Measurements from ENCODE around the gene FARS2. TPM values are rescaled to one million over a fixed set of nuclear protein-coding genes. Genes with fewer than 3 reads are reported as not detected.

The FARS2 gene
- total RNA-seq, 2 experiments from 2014 or later: 13.8 to 14.3 TPM

DNA sequence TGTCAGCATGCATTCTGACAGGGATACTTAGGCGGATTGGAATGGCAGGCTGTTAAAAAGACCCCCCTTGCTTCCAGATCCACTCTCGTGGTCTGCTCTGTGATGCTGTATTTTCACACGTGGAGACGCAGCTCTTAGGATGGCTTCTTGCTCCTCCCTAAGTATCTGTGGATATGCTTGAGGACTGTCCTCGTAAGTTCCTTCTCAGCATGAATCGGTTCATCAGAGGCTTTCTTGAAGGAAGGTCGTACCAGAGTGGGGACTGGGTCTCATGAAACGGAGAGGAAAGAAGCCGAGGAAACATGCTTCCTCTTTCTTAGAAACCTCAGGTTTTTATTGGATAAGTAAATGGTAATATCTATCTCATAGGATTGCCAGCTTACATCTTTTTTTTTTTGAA, 220.4 kb downstream of the FARS2 start:
- BruUV-seq (replicated peaks): no TSS peak
- no peak overlapping the region for H3K4me3 ChIP-seq (ENCODE audit: low read depth, low read length, poor library complexity, severe bottlenecking)
- TF ChIP-seq, protein P1, sequence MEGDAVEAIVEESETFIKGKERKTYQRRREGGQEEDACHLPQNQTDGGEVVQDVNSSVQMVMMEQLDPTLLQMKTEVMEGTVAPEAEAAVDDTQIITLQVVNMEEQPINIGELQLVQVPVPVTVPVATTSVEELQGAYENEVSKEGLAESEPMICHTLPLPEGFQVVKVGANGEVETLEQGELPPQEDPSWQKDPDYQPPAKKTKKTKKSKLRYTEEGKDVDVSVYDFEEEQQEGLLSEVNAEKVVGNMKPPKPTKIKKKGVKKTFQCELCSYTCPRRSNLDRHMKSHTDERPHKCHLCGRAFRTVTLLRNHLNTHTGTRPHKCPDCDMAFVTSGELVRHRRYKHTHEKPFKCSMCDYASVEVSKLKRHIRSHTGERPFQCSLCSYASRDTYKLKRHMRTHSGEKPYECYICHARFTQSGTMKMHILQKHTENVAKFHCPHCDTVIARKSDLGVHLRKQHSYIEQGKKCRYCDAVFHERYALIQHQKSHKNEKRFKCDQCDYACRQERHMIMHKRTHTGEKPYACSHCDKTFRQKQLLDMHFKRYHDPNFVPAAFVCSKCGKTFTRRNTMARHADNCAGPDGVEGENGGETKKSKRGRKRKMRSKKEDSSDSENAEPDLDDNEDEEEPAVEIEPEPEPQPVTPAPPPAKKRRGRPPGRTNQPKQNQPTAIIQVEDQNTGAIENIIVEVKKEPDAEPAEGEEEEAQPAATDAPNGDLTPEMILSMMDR (conservative IDR thresholded peaks at IDR 0.05; ENCODE audit: low read length): no peak
- TF ChIP-seq EZH2phosphoT487 (IDR thresholded peaks at IDR 0.05; ENCODE audit: borderline replicate concordance, low read depth, low read length): no peak
- no peaks in the 10 kb centered on the region for H3K79me2 ChIP-seq (ENCODE audit: insufficient read depth, low read depth, low read length)
- no peaks in the 10 kb centered on the region for H3K9me3 ChIP-seq (ENCODE audit: low read length)
- no peak overlapping the region for H3K27ac ChIP-seq (ENCODE audit: low read depth, low read length, poor library complexity, severe bottlenecking)
- H3K36me3 ChIP-seq (ENCODE audit: insufficient read depth, low read length): no peaks in the 10 kb centered on the region
- DNase-seq (ENCODE audit: low spot score): no peak
- no peaks in the 10 kb centered on the region for H3K4me1 ChIP-seq (ENCODE audit: insufficient read depth, low read length, poor library complexity, severe bottlenecking)
- ChIA-PET CTCF (ENCODE audit: unreplicated experiment) (no interaction called here), POLR2A (interaction anchor here (0.5 kb wide), 1 partner anchor 152 kb away, joined by 3 read pairs; no protein-coding TSS in a partner anchor)
- no peaks in the 10 kb centered on the region for H4K20me1 ChIP-seq (ENCODE audit: insufficient read depth, low read length)
- intact Hi-C loops (cut with micrococcal nuclease; ENCODE audit: unreplicated experiment): no loop called here
- H3K4me2 ChIP-seq (ENCODE audit: low read length): no peak overlapping the region
- no peaks in the 10 kb centered on the region for H3K9me2 ChIP-seq (ENCODE audit: insufficient read depth, low read length)
- no peak overlapping the region for H2AFZ ChIP-seq (ENCODE audit: low read length)

- H3K4me1 ChIP-seq (ENCODE audit: insufficient read depth, low read length, poor library complexity, severe bottlenecking): no peaks in the 10 kb centered on the region
- H3K36me3 ChIP-seq (ENCODE audit: insufficient read depth, low read length): no peaks in the 10 kb centered on the region
- ChIA-PET POLR2A (interaction anchor here (0.8 kb wide), 1 partner anchor 220 kb away, joined by 3 read pairs; no protein-coding TSS in a partner anchor), CTCF (ENCODE audit: unreplicated experiment) (no interaction called here)
- DNase-seq (ENCODE audit: low spot score): no peak
- intact Hi-C loops (cut with micrococcal nuclease; ENCODE audit: unreplicated experiment): no loop called here
- no peak overlapping the region for H3K27ac ChIP-seq (ENCODE audit: low read depth, low read length, poor library complexity, severe bottlenecking)
- H3K4me3 ChIP-seq (ENCODE audit: low read depth, low read length, poor library complexity, severe bottlenecking): no peak overlapping the region
- no peaks in the 10 kb centered on the region for H3K9me3 ChIP-seq (ENCODE audit: low read length)
- H3K9me2 ChIP-seq (ENCODE audit: insufficient read depth, low read length): no peaks in the 10 kb centered on the region
- no TSS peak for BruUV-seq (replicated peaks)
- no peaks in the 10 kb centered on the region for H4K20me1 ChIP-seq (ENCODE audit: insufficient read depth, low read length)
- no peak overlapping the region for H2AFZ ChIP-seq (ENCODE audit: low read length)
- no peak overlapping the region for H3K4me2 ChIP-seq (ENCODE audit: low read length)
- H3K79me2 ChIP-seq (ENCODE audit: insufficient read depth, low read depth, low read length): no peaks in the 10 kb centered on the region
- TF ChIP-seq EZH2phosphoT487 (IDR thresholded peaks at IDR 0.05; ENCODE audit: borderline replicate concordance, low read depth, low read length): no peak
- TF ChIP-seq, protein P1 (conservative IDR thresholded peaks at IDR 0.05; ENCODE audit: low read length): no peak
Measured at GRCh38 chr6:5482619-5483018, 221.3 kb downstream of the FARS2 start.

DNA sequence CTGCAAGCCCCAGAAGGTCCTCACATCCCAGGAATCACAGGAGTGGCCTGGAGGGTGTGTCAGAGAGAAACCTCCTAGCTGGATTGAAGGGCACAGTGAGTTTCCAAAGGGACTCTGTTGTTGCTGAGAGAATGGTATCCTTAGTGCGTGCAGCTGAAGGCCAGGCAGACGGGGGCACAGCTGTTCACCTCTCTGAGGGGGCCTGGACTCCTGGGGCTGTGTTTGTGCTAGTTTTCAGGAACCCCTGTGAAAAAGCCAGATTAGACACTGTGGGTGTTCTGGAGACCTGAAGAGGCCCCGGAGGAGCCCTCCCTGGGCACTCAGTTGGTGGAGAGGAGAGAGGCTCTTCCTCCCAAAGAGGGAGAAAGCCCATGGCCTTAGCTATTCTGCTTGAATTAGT, 223.4 kb downstream of the FARS2 start:
- TF ChIP-seq, protein P1 (conservative IDR thresholded peaks at IDR 0.05; ENCODE audit: low read length): no peak
- TF ChIP-seq EZH2phosphoT487 (IDR thresholded peaks at IDR 0.05; ENCODE audit: borderline replicate concordance, low read depth, low read length): no peak
- BruUV-seq (replicated peaks): no TSS peak
- Histone ChIP-seq H3K4me3 (ENCODE audit: low read depth, low read length, poor library complexity, severe bottlenecking) (no peak overlapping the region), H2AFZ (ENCODE audit: low read length) (no peak overlapping the region), H3K27ac (ENCODE audit: low read depth, low read length, poor library complexity, severe bottlenecking) (no peak overlapping the region), H4K20me1 (ENCODE audit: insufficient read depth, low read length) (no peaks in the 10 kb centered on the region), H3K4me1 (ENCODE audit: insufficient read depth, low read length, poor library complexity, severe bottlenecking) (no peaks in the 10 kb centered on the region), H3K9me2 (ENCODE audit: insufficient read depth, low read length) (no peaks in the 10 kb centered on the region), H3K9me3 (ENCODE audit: low read length) (no peaks in the 10 kb centered on the region), H3K36me3 (ENCODE audit: insufficient read depth, low read length) (no peaks in the 10 kb centered on the region), H3K79me2 (ENCODE audit: insufficient read depth, low read depth, low read length) (no peaks in the 10 kb centered on the region), H3K4me2 (ENCODE audit: low read length) (no peak overlapping the region)
- POLR2A ChIA-PET: no interaction called here
- intact Hi-C loops (cut with micrococcal nuclease; ENCODE audit: unreplicated experiment): no loop called here
- CTCF ChIA-PET (ENCODE audit: unreplicated experiment): no interaction called here
- DNase-seq (ENCODE audit: low spot score): no peak
